ENCODE results near the gene JAKMIP2. TPM values are rescaled to one million over a fixed set of nuclear protein-coding genes. Genes with fewer than 3 reads are reported as not detected.

JAKMIP2 gene
- total and polyA plus RNA-seq, 4 donors: 0.93 to 3.8 (median 2.1) TPM

GRCh38 chr5:147733075-147733474 is 49.5 kb downstream of the JAKMIP2 start:
- TF ChIP-seq, protein P1, sequence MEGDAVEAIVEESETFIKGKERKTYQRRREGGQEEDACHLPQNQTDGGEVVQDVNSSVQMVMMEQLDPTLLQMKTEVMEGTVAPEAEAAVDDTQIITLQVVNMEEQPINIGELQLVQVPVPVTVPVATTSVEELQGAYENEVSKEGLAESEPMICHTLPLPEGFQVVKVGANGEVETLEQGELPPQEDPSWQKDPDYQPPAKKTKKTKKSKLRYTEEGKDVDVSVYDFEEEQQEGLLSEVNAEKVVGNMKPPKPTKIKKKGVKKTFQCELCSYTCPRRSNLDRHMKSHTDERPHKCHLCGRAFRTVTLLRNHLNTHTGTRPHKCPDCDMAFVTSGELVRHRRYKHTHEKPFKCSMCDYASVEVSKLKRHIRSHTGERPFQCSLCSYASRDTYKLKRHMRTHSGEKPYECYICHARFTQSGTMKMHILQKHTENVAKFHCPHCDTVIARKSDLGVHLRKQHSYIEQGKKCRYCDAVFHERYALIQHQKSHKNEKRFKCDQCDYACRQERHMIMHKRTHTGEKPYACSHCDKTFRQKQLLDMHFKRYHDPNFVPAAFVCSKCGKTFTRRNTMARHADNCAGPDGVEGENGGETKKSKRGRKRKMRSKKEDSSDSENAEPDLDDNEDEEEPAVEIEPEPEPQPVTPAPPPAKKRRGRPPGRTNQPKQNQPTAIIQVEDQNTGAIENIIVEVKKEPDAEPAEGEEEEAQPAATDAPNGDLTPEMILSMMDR (IDR thresholded peaks at IDR 0.05; ENCODE audit: control extremely low read depth, extremely low read depth): no peak
- 81 to 87% methylated on average over 1 of the region's 1 CpG for WGBS, 2 donors

GRCh38 chr5:147732291-147732883 is 50.1 kb downstream of the JAKMIP2 start:
- peak in 2 of 3 donors; percentile 33 to 54 for DNase-seq
- Histone ChIP-seq H3K4me1 (ENCODE audit: control insufficient read depth in 5 of 5, insufficient read depth in 5 of 5, low read length in 5 of 5) (peaks cover 0 to 13% (median 0%) of the 10 kb centered on the region in 5 donors), H3K4me3 (no peak overlapping the region), H3K36me3 (ENCODE audit: control insufficient read depth in 4 of 4, insufficient read depth in 4 of 4, low read length in 4 of 4) (no peaks in the 10 kb centered on the region), H3K27ac (ENCODE audit: low read depth in 1 of 2, low read length in 1 of 2) (no peak overlapping the region), H3K9ac (ENCODE audit: insufficient read depth in 1 of 2, low read length in 2 of 2) (no peak overlapping the region), H3K27me3 (ENCODE audit: control insufficient read depth in 3 of 3, insufficient read depth in 3 of 3, low read length in 2 of 3) (no peaks in the 10 kb centered on the region), H3K9me3 (ENCODE audit: control insufficient read depth in 4 of 4, insufficient read depth in 3 of 4, low read length in 3 of 4) (no peaks in the 10 kb centered on the region)
- no peak for ATAC-seq (ENCODE audit: insufficient read depth, low FRiP score)
- 74 to 85% methylated on average over 4 of the region's 4 CpGs for WGBS, 2 donors
- TF ChIP-seq, protein P1 (IDR thresholded peaks at IDR 0.05; ENCODE audit: control extremely low read depth, extremely low read depth): no peak

More at GRCh38 chr5:147733075-147733474, 49.5 kb downstream of the JAKMIP2 start:
- no peak overlapping the region for H3K4me3 ChIP-seq
- peaks cover 0 to 13% (median 0%) of the 10 kb centered on the region in 5 donors for H3K4me1 ChIP-seq (ENCODE audit: control insufficient read depth in 5 of 5, insufficient read depth in 5 of 5, low read length in 5 of 5)
- DNase-seq: no peak
- no peak overlapping the region for H3K9ac ChIP-seq (ENCODE audit: insufficient read depth in 1 of 2, low read length in 2 of 2)
- no peaks in the 10 kb centered on the region for H3K27me3 ChIP-seq (ENCODE audit: control insufficient read depth in 3 of 3, insufficient read depth in 3 of 3, low read length in 2 of 3)
- no peak for ATAC-seq (ENCODE audit: insufficient read depth, low FRiP score)
- H3K27ac ChIP-seq (ENCODE audit: low read depth in 1 of 2, low read length in 1 of 2): no peak overlapping the region
- no peaks in the 10 kb centered on the region for H3K9me3 ChIP-seq (ENCODE audit: control insufficient read depth in 4 of 4, insufficient read depth in 3 of 4, low read length in 3 of 4)
- no peaks in the 10 kb centered on the region for H3K36me3 ChIP-seq (ENCODE audit: control insufficient read depth in 4 of 4, insufficient read depth in 4 of 4, low read length in 4 of 4)

- no peak overlapping the region for H3K4me3 ChIP-seq
- H3K27me3 ChIP-seq (ENCODE audit: control insufficient read depth in 3 of 3, insufficient read depth in 3 of 3, low read length in 2 of 3): no peaks in the 10 kb centered on the region
- H3K36me3 ChIP-seq (ENCODE audit: control insufficient read depth in 4 of 4, insufficient read depth in 4 of 4, low read length in 4 of 4): no peaks in the 10 kb centered on the region
- no peak for ATAC-seq (ENCODE audit: insufficient read depth, low FRiP score)
- DNase-seq: no peak
- TF ChIP-seq, protein P1 (IDR thresholded peaks at IDR 0.05; ENCODE audit: control extremely low read depth, extremely low read depth): no peak
- peaks cover 0 to 13% (median 0%) of the 10 kb centered on the region in 5 donors for H3K4me1 ChIP-seq (ENCODE audit: control insufficient read depth in 5 of 5, insufficient read depth in 5 of 5, low read length in 5 of 5)
- H3K27ac ChIP-seq (ENCODE audit: low read depth in 1 of 2, low read length in 1 of 2): no peak overlapping the region
- no peaks in the 10 kb centered on the region for H3K9me3 ChIP-seq (ENCODE audit: control insufficient read depth in 4 of 4, insufficient read depth in 3 of 4, low read length in 3 of 4)
- 78 to 81% methylated on average over 7 of the region's 7 CpGs for WGBS, 2 donors
- no peak overlapping the region for H3K9ac ChIP-seq (ENCODE audit: insufficient read depth in 1 of 2, low read length in 2 of 2)
Measured at GRCh38 chr5:147731431-147732290, 50.9 kb downstream of the JAKMIP2 start.

Data from lung (tissue), 12 donors.